NCI-H2227 (cell line): ENCODE results near the gene EEF1AKMT1.

ENCODE experiments used
- DNase-seq: peaks from one replicate; lab custom pipeline; 2025; ENCODE audit not compliant: unreplicated experiment; lab: John Stamatoyannopoulos, UW

EEF1AKMT1 gene

GRCh38 chr13:20773194-20774080 is at the start of gene EEF1AKMT1:
Gene EEF1AKMT1, minus strand, starts transcription at chr13:20773961. Its CDS starts 16,363 bp downstream, at chr13:20757598.
- DNase-seq, result peak; percentile 94

- no peak for DNase-seq
These were observed 49.3 kb upstream of the EEF1AKMT1 start for GRCh38 chr13:20823071-20823470.

- no peak for DNase-seq
These were observed 48.6 kb upstream of the EEF1AKMT1 start for GRCh38 chr13:20822406-20822805.

DNA sequence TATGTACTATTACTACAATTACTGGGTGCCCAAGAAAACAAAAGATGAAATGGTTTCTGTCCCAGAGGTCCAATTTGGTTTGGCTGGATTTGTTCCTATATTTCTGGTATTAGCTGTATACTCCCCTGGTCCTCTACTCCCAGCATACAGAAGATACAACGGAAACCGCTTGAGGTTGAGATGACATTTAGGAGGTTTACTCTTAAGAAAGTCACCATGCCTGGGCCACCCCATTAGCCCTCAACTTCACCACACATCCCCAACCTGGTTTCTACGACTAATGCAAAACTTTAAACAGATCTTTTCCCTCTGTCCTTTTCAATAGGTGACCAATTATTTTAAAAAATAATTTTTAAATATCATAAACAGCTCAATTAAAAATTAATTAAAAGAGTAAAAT is 46.0 kb upstream of the EEF1AKMT1 start:
- no peak for DNase-seq

GRCh38 chr13:20815464-20815863 is 41.7 kb upstream of the EEF1AKMT1 start:
- DNase-seq, result no peak

DNA sequence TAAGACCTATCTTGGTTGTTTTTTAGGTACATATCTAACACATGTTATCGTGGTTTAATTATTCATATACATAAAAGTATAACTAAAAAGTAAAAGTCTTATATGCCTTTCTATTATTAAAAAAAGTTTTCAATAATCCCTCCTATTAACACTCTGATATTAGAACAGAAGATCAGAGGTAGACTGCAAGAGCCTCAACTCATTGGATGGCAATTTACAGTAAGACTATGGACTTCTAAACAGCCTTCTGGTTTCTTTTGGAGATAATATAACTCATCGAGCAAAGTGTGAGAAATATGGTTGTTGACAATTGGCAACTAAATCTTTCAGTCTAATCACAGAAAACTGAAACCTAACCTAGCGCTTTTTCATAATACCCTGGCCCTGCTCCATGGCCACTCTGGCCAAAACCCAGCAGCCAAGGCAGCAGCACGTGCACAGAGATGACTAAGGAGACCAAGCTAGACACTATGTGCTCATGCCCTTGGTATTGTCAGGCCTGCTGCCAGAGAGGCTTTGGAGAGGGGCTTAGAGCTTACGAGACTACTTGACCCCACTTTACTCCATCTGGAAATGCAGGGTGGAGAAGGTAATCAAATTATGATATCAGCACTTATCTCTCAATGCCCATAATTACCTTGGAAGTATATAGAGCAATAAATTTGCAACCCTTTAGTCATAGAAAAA is 40.6 kb upstream of the EEF1AKMT1 start:
- peak; percentile 47 for DNase-seq

- DNase-seq, result no peak
These were observed 39.1 kb upstream of the EEF1AKMT1 start for GRCh38 chr13:20812890-20813289.

DNA sequence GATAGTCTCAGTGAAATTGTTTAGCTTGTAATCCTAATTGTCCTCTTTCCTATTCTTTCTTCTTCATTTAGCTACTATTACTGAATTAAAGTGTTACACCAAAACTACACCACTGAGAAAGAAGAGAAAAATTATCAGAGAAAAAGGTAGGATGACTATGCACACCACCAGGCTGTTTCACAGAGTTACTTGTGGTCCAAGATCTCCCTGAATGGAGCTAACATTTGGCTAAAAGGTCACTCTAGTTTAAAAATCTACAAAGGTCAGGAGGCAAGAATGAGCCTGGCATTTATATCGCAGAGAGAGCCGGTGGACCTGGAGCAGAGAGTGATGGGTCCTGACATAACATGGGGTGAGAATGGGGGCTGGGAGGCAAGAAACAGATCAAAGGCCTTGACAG is 37.0 kb upstream of the EEF1AKMT1 start:
- no peak for DNase-seq

DNA sequence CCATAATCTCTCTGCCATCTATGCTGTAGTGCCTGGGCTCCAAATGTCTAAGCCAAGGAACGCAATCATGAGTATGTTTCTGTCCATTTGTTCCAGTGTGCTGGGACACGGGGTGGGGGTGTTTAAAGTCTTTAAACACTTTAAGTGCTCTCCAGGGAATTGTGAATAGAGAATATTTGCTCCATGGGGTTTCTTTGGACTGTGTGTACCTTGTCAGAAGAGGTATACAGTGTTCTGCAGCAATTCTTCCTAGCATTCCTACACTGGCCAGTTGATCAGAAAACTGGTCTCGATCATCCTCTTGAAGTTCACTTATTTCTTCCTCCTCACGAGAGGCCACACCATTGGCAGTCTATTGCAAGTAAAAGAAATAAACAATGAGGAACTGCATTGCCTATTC is 35.1 kb upstream of the EEF1AKMT1 start:
- DNase-seq, result no peak

DNA sequence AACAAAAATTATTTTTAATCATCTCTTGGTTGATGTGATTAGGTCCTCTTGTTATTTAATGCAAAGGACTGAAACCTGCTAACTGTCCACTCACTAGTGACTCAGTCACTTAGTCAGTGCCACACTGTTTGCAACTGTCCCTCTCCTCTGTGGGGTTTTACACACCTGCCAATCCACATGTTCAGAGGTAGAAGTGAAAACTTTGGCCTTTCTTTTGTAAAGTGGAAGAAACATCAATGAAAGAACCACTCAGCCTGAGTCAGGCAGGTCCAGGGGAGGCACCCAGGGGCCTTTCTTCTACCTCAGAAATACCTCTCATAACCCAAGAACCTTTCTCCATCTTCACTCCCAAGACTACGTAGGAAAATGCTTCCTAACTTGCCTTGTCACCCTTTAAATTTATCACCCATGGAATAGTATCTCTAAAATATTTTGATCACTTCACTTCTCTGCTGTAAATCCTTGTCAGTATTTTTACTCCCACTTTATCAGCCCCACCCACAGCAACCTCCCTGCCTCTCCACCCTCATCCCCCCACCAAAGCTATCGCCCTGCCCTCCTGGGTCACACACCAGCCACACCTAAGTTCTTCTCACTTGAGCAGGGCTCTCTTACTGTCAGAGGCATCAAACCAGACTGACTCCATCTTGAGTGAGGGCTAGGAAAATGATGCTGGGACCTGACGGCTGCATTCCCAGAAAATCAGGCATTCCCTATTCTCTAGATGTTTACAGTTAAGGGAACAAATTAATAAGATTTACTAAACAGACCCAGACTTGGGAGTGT is 29.6 kb upstream of the EEF1AKMT1 start:
- DNase-seq, result no peak

- no peak for DNase-seq
These were observed 27.9 kb upstream of the EEF1AKMT1 start for GRCh38 chr13:20801707-20802106.

GRCh38 chr13:20799726-20800416 is 26.1 kb upstream of the EEF1AKMT1 start:
- no peak for DNase-seq

GRCh38 chr13:20798027-20798426 is 24.3 kb upstream of the EEF1AKMT1 start:
- no peak for DNase-seq

DNA sequence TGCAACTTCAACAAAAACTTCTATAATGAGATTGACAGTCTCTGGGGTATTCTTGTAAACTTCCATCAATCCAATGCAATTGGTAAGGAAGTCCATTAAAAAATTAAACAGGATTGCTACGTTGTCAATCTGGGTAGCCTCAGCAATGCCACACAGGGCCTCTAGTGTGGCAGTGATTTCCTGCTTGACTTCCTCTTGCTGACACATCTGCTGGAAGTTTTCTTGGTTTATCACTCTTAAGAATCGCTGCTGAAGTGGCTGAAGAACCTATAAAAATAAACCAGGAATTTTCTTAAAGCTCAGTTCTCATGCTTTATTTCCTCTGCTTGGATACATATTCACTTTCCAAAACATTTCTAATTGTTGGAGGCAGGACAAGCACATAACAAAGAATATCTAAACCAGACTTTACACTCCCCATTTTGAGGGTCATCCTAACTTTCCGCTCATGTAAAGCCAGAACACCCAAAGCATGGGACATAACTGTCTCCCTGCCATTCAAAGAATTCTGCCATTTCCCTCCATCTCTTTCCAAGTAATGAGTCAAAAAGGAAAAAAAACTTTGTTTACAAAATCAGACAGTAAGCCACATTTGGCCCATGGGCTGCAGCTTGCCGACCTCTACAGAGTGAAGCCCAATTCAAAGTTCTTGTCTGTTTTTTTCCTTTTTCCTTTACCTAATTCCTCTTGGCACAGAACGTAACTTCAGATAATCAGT is 23.2 kb upstream of the EEF1AKMT1 start:
- DNase-seq, result no peak

DNA sequence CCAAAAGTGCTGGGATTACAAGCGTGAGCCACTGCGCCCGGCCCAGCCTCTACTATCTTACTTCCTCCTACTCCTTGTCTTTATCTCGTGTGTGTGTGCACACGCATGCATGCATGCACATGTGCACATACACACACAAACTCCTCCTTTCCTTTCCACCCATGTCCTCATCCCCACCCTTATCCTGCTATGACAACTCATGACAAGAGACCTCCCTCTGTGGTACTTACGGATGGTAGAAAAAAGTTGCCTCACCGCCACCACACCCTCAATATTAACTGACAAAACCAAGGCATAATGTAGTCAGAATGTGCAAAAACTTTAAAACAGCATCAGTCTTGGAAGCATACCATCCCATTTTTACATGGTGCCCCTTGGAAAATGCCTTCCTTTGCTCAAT is 15.9 kb upstream of the EEF1AKMT1 start:
- no peak for DNase-seq

DNA sequence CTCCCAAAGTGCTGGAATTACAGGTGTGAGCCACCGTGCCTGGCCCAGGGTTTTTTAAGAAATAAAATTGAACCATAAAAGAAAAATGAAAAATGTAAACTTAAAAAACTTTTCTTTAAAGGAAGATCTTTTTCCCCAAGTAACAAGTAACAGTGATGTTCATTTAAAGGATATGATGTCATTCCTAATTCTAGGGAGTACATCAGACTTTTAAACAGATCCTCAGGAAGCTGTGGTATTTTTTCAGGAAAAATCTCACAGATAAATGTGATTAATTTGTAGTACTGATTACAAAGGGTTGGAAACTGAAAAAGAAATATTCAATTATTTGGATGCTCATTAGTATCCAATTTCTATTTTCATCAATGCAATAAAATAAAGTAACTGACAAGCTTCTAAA is 14.6 kb upstream of the EEF1AKMT1 start:
- DNase-seq, result no peak

- no peak for DNase-seq
These were observed 13.4 kb upstream of the EEF1AKMT1 start for GRCh38 chr13:20787180-20787579.

- DNase-seq, result no peak
These were observed 8.5 kb upstream of the EEF1AKMT1 start for GRCh38 chr13:20782116-20782708.

DNA sequence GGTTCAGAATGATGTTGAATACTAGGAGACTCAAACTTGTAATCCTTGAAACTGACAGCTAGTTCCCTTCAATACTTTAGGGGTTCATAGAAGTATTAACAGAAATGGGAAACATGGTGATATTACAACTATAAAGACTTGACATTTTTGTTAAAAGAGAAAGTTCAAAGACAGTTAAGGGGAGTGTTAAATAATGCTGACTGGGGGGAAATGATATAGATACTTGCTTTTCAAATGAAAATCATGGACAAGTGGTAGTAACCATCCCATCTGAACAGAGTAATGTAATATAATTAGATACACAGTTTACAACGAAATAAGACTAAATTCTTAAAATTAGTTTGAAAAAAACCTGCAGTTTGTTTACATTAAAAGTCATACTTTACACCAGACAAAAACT is 6.6 kb upstream of the EEF1AKMT1 start:
- no peak for DNase-seq

DNA sequence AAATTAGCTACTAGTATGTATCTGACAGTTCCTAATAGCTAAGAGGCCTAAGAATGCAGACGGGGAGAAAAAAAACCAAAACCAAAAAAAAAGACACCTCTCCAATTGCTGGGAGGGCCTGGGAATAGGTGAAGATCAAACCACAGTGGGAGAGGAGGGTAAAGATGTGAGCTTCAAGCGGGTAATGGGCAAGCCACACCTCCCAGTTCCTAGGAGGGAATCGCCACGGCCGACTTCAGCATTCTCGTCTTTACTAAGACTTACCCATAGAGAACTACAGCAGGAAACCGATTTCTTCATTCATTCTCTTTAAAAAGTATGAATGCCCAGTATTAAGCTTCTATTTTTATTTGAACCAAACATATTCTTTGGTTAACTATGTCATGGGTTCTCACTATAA is 5.6 kb upstream of the EEF1AKMT1 start:
- DNase-seq, result peak; percentile 28
